Measurements from ENCODE around the gene RGMB. TPM values are rescaled to one million over a fixed set of nuclear protein-coding genes. Genes with fewer than 3 reads are reported as not detected.

RGMB gene
- 10 to 100 TPM; 41.2 to 47.4 TPM for total RNA-seq
- polyA plus RNA-seq (ENCODE audit: insufficient read depth, low read depth, low replicate concordance): 22.4 TPM
- long read RNA-seq, donor 1, full-length matches to known transcripts: 11 of 11 reads
- long read RNA-seq, donor 1, partial matches to known transcripts: 0 of 11 reads
- long read RNA-seq, donor 1, other reads (novel, unspliced or antisense): 0 of 11 reads
- long read RNA-seq, donor 2, partial matches to known transcripts: 9 of 13 reads
- long read RNA-seq, donor 2, other reads (novel, unspliced or antisense): 0 of 13 reads

- Histone ChIP-seq H3K27ac (peak within 1 kb of the TSS; percentile 87 to 95), H3K9me3 (no peaks in the 10 kb centered on the region), H3K4me1 (peaks cover 5% of the 10 kb centered on the region), H3K4me3 (peak within 1 kb of the TSS; percentile 73 to 86), H3K27me3 (no peaks in the 10 kb centered on the region), H3K36me3 (ENCODE audit: low read depth, missing control alignments) (no peaks in the 10 kb centered on the region)
- intact Hi-C loops (cut with DNase I; ENCODE audit: low total_unique reads): loop anchor here (5.0 kb wide), 1 partner anchor 1966 kb away; the partner anchor contains the start of gene ERAP1
- DNase-seq: peak; percentile 99
- TF ChIP-seq POLR2A (IDR thresholded peaks at IDR 0.05): peak; percentile 88
- TF ChIP-seq, protein P1, sequence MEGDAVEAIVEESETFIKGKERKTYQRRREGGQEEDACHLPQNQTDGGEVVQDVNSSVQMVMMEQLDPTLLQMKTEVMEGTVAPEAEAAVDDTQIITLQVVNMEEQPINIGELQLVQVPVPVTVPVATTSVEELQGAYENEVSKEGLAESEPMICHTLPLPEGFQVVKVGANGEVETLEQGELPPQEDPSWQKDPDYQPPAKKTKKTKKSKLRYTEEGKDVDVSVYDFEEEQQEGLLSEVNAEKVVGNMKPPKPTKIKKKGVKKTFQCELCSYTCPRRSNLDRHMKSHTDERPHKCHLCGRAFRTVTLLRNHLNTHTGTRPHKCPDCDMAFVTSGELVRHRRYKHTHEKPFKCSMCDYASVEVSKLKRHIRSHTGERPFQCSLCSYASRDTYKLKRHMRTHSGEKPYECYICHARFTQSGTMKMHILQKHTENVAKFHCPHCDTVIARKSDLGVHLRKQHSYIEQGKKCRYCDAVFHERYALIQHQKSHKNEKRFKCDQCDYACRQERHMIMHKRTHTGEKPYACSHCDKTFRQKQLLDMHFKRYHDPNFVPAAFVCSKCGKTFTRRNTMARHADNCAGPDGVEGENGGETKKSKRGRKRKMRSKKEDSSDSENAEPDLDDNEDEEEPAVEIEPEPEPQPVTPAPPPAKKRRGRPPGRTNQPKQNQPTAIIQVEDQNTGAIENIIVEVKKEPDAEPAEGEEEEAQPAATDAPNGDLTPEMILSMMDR (IDR thresholded peaks at IDR 0.05): peak in 1 of 3 experiments; percentile 3
- WGBS, 2 donors: 0 to 3% methylated on average over 11 to 68 of the region's 84 CpGs
Observed at GRCh38 chr5:98773464-98774191, at the start of gene RGMB. TSS of gene RGMB (plus strand) at chr5:98773663. CDS start at chr5:98774071, 408 bp downstream.

DNA sequence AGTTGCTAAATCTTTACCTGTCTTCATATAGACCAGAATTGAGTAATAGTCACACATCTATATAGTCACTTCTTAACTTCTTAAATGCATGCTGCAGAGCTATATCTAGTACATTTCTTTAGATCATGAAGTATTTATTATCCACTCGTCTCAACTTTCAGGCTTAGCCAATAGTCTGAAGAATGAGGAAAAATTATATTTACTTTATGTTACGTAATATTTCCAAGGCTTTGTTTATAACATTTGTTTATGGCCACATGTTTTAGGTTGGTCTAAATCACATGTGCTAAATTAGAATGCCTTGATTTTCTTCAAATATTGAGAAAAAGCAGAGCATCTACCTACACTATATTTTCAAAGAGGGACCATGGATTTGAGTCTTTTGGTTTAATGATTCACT lies 47.2 kb upstream of the RGMB start:
- TF ChIP-seq POLR2A (IDR thresholded peaks at IDR 0.05): no peak
- TF ChIP-seq, protein P1 (IDR thresholded peaks at IDR 0.05): no peak
- no peak overlapping the region for H3K27ac ChIP-seq
- H3K36me3 ChIP-seq (ENCODE audit: low read depth, missing control alignments): no peaks in the 10 kb centered on the region
- intact Hi-C loops (cut with DNase I; ENCODE audit: low total_unique reads): no loop called here
- H3K27me3 ChIP-seq: no peaks in the 10 kb centered on the region
- H3K4me3 ChIP-seq: no peak overlapping the region
- no peaks in the 10 kb centered on the region for H3K9me3 ChIP-seq
- no peak for DNase-seq
- WGBS, 2 donors: 93 to 94% methylated on average over 2 of the region's 2 CpGs
- no peaks in the 10 kb centered on the region for H3K4me1 ChIP-seq

- H3K4me3 ChIP-seq: no peak overlapping the region
Observed at GRCh38 chr5:98727686-98728085, 45.8 kb upstream of the RGMB start.

GRCh38 chr5:98734646-98735045 lies 38.8 kb upstream of the RGMB start:
- H3K4me1 ChIP-seq: no peaks in the 10 kb centered on the region
- H3K4me3 ChIP-seq: no peak overlapping the region
- TF ChIP-seq POLR2A (IDR thresholded peaks at IDR 0.05): no peak
- TF ChIP-seq, protein P1 (IDR thresholded peaks at IDR 0.05): no peak
- H3K27ac ChIP-seq: no peak overlapping the region
- H3K27me3 ChIP-seq: no peaks in the 10 kb centered on the region
- H3K36me3 ChIP-seq (ENCODE audit: low read depth, missing control alignments): no peaks in the 10 kb centered on the region
- no peaks in the 10 kb centered on the region for H3K9me3 ChIP-seq
- DNase-seq: no peak
- intact Hi-C loops (cut with DNase I; ENCODE audit: low total_unique reads): no loop called here

More at GRCh38 chr5:98727686-98728085, 45.8 kb upstream of the RGMB start:
- Histone ChIP-seq H3K27ac (no peak overlapping the region), H3K4me1 (no peaks in the 10 kb centered on the region), H3K9me3 (no peaks in the 10 kb centered on the region), H3K27me3 (no peaks in the 10 kb centered on the region), H3K36me3 (ENCODE audit: low read depth, missing control alignments) (no peaks in the 10 kb centered on the region)
- intact Hi-C loops (cut with DNase I; ENCODE audit: low total_unique reads): no loop called here
- TF ChIP-seq, protein P1 (IDR thresholded peaks at IDR 0.05): no peak
- TF ChIP-seq POLR2A (IDR thresholded peaks at IDR 0.05): no peak
- DNase-seq: no peak
- WGBS, 2 donors: 81 to 92% methylated on average over 5 of the region's 5 CpGs
